Retinal pigment epithelial cell (primary cell): ENCODE measurements around the gene NLRP10.

Experiments
- DNase-seq: peaks from one replicate; pipeline ENCODE4 v3.0.0-alpha.2; 2010; ENCODE audit warnings: low read depth
- H3K4me3 ChIP-seq: 2 replicates; pipeline ENCODE4 v1.5.1; 2011; ENCODE audit warnings: mild to moderate bottlenecking, low read length, control low read depth, moderate library complexity
- TF ChIP-seq, protein P1 (sequence below): conservative IDR thresholded peaks from 2 replicates; pipeline ENCODE4 v1.5.1; 2011; ENCODE audit warnings: low read depth, low read length, control low read depth, inconsistent platforms

NLRP10 gene

DNA sequence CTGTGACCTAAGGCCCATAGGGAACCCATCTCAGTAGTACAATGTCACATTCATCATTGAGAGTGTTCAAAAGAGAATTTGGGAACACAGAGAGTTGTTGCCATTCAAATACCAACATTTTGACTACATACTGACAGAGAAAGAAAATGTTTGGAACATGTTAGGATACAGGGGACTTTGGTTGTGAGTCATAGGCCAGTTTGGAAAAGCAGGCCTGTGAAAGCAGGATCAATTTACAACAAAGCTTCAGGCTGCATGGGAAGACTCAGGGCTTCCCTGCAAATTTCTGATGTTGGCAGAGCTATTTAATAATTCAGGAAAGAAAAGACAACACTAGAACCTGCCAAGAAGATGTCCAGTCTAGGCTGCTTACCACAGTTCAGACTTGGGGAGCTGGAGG lies 374 bp downstream of the NLRP10 start:
- TF ChIP-seq, protein P1, sequence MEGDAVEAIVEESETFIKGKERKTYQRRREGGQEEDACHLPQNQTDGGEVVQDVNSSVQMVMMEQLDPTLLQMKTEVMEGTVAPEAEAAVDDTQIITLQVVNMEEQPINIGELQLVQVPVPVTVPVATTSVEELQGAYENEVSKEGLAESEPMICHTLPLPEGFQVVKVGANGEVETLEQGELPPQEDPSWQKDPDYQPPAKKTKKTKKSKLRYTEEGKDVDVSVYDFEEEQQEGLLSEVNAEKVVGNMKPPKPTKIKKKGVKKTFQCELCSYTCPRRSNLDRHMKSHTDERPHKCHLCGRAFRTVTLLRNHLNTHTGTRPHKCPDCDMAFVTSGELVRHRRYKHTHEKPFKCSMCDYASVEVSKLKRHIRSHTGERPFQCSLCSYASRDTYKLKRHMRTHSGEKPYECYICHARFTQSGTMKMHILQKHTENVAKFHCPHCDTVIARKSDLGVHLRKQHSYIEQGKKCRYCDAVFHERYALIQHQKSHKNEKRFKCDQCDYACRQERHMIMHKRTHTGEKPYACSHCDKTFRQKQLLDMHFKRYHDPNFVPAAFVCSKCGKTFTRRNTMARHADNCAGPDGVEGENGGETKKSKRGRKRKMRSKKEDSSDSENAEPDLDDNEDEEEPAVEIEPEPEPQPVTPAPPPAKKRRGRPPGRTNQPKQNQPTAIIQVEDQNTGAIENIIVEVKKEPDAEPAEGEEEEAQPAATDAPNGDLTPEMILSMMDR: no peak
- DNase-seq: no peak
- H3K4me3 ChIP-seq: no peak overlapping the region

DNA sequence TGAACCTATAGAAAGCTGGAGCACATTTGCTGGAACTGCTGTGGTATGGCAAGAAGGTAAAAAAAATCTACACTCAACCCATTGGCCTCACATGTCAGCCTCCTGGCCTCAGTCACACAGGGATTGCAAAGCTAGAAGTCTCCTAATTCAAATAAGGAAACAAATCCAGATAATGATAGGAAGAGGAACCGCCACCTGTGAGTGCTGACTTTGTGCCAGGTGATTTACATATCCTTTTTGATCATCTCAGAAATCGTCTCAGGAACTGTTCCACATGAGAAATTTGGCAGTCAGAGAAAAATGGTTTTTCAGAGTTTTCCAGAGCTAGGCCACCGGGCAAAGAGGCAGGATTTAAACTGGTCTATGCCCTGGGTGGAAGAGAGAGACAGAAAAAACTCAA lies 986 bp downstream of the NLRP10 start:
- TF ChIP-seq, protein P1: no peak
- no peak overlapping the region for H3K4me3 ChIP-seq
- DNase-seq: no peak

DNA sequence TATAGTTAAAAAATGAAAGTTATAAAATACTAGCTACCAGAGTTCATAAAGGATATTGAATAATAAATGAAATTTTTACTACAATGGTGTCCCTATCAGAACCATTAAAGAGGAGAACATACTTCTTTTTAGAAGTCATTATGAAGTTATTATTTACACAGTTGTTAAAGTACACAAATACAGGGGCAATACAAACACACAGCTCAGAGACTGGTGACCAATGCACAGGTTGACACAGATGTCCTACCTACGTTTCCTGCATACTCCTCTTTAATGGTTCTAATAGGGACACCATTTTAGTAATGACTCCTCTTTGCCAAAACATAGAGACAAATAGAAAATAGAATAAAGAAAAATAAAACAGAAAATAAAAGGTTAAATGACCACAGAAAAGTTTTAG lies 10.1 kb downstream of the NLRP10 start:
- no peak for DNase-seq
- TF ChIP-seq, protein P1: no peak
- no peak overlapping the region for H3K4me3 ChIP-seq

DNA sequence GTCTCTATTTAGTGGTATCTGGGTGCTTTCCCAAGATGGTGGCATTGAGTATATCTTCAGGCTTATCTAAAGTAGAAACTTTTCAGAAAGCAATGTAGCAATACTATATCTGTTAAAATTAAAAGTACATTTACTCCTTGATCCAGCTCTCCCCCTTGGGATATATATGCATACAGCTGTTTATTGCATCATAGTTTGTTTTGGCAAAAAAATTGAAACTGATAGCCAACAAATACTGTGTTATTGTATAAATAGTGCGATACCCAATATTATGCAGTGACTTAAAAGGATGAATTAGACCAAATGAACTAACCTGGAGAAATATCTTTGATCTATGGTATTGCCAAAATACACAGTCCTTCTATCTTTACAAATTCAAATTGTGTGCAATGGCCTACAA lies 15.3 kb downstream of the NLRP10 start:
- no peak for DNase-seq
- TF ChIP-seq, protein P1: no peak
- no peak overlapping the region for H3K4me3 ChIP-seq

DNA sequence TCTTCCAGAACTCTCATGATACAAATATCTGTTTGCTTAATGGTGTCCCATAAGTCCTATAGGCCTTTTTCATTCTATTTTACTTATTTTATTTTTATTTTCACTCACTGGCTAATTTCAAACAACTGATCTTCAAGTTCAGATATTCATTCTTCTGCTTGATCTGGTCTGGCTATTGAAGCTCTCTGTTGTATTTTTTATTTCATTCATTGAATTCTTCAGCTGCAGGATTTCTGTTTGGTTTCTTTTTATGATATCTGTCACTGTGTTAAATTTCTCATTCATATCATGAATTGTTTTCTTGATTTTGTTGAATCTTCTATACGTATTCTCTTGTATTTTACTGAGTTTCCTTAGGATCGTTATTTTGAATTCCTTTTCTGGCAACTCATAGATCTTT lies 21.1 kb downstream of the NLRP10 start:
- no peak for DNase-seq
- no peak overlapping the region for H3K4me3 ChIP-seq
- TF ChIP-seq, protein P1: no peak

DNA sequence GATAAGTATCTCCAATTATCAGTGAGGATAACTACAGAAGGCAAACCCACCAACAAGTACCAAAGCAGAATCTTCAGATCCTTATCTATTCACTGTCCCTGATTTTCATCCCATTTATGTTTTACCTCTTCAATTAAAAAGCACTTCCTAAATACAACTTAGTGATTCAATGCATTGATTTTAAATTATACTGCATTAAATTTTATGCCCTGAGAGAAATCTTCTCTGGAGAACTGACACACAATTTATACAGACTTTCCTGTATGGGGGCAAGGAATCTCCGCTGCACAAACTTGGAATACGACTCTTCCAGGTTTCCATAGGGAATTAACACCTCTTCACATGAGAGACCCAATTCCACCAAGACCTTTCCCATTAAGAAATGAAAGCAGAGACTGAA lies 23.6 kb downstream of the NLRP10 start, which contains the start of gene OR10A3:
Gene OR10A3, minus strand, starts transcription at position 101 of the 400 bp plus-strand sequence. CDS start 2,188 bp downstream, outside the sequence.
- TF ChIP-seq, protein P1: no peak
- no peak within 1 kb of the TSS for H3K4me3 ChIP-seq
- DNase-seq: no peak

DNA sequence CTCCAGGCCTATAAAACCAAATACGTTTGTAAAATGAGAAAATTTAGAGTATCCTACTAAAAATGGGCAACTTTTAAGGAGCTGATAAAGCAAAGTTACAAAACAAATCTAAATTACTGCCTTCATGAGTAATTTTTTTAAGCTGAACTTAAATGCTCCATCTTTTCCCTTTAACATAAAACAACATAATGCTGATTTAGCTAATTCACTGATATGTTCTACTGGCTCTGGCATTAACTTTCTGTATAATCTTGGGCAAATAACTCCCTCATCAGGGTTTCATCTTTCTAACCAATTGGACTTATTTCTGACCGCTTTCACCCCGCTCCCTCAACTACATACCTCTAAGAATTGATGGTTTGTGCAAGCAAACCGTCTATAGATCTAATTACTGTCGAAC lies 24.1 kb downstream of the NLRP10 start:
- H3K4me3 ChIP-seq: no peak overlapping the region
- DNase-seq: no peak
- TF ChIP-seq, protein P1: no peak
